Measurements from ENCODE around the gene CLDND2.

Gene CLDND2

DNA sequence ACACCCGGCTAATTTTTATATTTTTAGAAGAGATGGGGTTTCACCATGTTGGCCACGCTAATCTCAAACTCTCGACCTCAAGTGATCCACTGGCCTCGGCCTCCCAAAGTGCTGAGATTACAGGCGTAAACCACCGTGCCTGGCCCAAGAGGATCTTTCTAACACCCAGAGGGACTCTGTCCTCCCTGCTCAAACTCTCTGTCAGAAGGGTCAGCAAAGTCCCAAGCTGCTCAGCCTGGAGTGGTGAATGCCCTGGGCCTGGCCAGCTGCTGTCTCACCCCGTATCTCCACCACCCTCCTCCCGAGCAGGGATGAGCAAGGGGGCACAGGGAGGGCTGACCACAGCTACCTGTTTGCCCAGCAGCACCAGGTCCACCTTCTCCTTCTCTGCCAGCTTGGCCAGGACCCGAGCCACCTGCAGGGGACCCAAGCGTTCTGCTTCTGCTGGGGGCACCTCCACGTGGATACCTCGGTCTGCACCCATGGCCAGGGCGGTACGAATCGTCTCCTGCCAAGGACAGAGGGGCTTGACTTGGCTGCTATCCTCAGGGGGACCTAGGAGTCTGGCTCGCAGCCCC, 15.9 kb downstream of the CLDND2 start:
- no peaks in the 10 kb centered on the region for H3K9me3 ChIP-seq (ENCODE audit: control insufficient read depth, insufficient read depth, low read length)
- H3K27me3 ChIP-seq (ENCODE audit: control insufficient read depth, low read length): no peaks in the 10 kb centered on the region
- H3K27ac ChIP-seq (ENCODE audit: low read depth, low read length): no peak overlapping the region
- H4K20me1 ChIP-seq (ENCODE audit: control insufficient read depth, insufficient read depth, low read depth, low read length): no peaks in the 10 kb centered on the region
- H3K36me3 ChIP-seq (ENCODE audit: control insufficient read depth, low read length): peaks cover 5% of the 10 kb centered on the region; the same call in 1 of the 2 replicates
- no peak overlapping the region for H3K4me3 ChIP-seq (ENCODE audit: low read length)
- TF ChIP-seq EZH2phosphoT487 (IDR thresholded peaks at IDR 0.05; ENCODE audit: borderline replicate concordance, low read length): no peak
- TF ChIP-seq, protein P1, sequence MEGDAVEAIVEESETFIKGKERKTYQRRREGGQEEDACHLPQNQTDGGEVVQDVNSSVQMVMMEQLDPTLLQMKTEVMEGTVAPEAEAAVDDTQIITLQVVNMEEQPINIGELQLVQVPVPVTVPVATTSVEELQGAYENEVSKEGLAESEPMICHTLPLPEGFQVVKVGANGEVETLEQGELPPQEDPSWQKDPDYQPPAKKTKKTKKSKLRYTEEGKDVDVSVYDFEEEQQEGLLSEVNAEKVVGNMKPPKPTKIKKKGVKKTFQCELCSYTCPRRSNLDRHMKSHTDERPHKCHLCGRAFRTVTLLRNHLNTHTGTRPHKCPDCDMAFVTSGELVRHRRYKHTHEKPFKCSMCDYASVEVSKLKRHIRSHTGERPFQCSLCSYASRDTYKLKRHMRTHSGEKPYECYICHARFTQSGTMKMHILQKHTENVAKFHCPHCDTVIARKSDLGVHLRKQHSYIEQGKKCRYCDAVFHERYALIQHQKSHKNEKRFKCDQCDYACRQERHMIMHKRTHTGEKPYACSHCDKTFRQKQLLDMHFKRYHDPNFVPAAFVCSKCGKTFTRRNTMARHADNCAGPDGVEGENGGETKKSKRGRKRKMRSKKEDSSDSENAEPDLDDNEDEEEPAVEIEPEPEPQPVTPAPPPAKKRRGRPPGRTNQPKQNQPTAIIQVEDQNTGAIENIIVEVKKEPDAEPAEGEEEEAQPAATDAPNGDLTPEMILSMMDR (IDR thresholded peaks at IDR 0.05; ENCODE audit: low read depth, low read length, poor library complexity, severe bottlenecking): no peak
- no peaks in the 10 kb centered on the region for H3K9me2 ChIP-seq (replicated peaks; ENCODE audit: control insufficient read depth, low read length)
- no peaks in the 10 kb centered on the region for H3K4me1 ChIP-seq (ENCODE audit: control insufficient read depth, low read length)
- H3K4me2 ChIP-seq (ENCODE audit: low read length): no peak overlapping the region
- peaks cover 5% of the 10 kb centered on the region; the same call in 1 of the 2 replicates for H3F3A ChIP-seq (ENCODE audit: control insufficient read depth, insufficient read depth)
- H3K79me2 ChIP-seq (ENCODE audit: control insufficient read depth, low read length): no peaks in the 10 kb centered on the region

DNA sequence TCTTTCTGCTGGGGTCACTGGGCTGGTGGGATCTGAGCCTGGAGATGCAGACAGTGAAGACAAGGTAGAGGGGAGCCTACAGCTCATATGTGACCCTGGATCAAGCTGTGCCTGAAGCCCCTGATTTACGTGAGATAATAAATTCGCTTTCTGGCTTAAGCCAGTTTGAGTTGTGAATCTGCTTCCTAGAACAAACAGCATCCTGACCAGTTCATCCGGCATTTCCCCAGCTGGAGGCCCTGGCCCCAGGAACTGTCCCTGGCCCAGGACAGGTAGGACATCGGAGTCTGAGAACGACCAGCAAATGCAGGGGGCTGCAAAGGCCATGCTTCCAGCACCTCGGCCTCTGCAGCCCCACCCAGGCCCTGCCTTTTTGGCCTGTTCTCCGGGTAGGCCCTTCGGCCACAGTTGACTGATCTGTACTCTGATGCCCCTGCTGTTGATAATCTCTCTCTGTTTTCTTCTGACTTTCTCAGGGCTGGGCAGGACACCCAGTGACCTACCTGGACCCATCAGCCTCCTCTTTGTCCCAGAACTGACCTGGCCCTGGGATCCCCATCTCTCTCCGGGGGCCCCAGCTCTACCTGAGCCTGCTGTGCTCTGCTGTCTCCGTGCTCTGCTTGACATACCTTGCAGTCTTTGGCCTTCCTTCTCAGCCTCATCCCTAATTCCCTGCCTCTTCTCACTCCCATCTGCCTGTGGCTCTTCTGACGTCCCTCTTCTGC, 17.4 kb downstream of the CLDND2 start:
- no peak overlapping the region for H3K4me3 ChIP-seq (ENCODE audit: low read length)
- TF ChIP-seq EZH2phosphoT487 (IDR thresholded peaks at IDR 0.05; ENCODE audit: borderline replicate concordance, low read length): no peak
- TF ChIP-seq, protein P1 (IDR thresholded peaks at IDR 0.05; ENCODE audit: low read depth, low read length, poor library complexity, severe bottlenecking): no peak
- no peaks in the 10 kb centered on the region for H4K20me1 ChIP-seq (ENCODE audit: control insufficient read depth, insufficient read depth, low read depth, low read length)
- no peaks in the 10 kb centered on the region for H3K9me2 ChIP-seq (replicated peaks; ENCODE audit: control insufficient read depth, low read length)
- H3K36me3 ChIP-seq (ENCODE audit: control insufficient read depth, low read length): peaks cover 7% of the 10 kb centered on the region; the same call in 1 of the 2 replicates
- no peak overlapping the region for H3K27ac ChIP-seq (ENCODE audit: low read depth, low read length)
- H3K9me3 ChIP-seq (ENCODE audit: control insufficient read depth, insufficient read depth, low read length): no peaks in the 10 kb centered on the region
- H3K4me1 ChIP-seq (ENCODE audit: control insufficient read depth, low read length): no peaks in the 10 kb centered on the region
- H3F3A ChIP-seq (ENCODE audit: control insufficient read depth, insufficient read depth): peaks cover 5% of the 10 kb centered on the region; the same call in 1 of the 2 replicates
- no peak overlapping the region for H3K4me2 ChIP-seq (ENCODE audit: low read length)
- no peaks in the 10 kb centered on the region for H3K79me2 ChIP-seq (ENCODE audit: control insufficient read depth, low read length)
- no peaks in the 10 kb centered on the region for H3K27me3 ChIP-seq (ENCODE audit: control insufficient read depth, low read length)

DNA sequence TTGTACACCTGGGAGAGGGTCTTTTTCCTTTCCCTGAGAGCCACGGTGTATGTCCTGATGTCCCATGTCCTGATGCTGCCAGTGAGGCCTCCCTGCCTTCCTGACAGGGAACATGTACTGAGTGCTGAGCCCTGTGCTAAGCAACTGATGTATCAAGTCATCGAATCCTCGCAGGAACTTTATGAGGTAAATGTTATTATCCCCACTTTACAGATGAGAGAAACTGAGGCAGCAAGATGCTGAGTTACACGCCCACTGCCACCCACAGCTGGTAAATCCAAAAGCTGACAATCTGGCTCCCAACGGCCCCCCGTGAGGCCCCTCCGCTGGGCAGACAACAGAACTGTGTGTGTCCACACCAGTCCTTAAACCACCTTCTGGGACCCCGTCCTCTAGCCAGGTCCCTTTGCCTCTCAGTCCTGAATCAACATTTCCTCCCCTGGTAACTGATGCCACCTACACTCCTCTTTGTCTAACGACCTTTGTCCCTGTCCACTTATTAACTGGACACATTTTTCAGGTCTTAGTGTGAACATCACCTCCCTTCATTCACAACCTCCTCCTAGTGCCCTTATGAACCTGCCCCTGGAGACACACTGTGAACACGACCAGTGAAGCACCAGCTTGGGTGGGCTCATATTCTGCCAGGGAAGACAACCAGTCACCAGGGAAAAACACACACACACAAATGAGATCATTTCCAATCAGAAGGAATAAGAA, 21.4 kb downstream of the CLDND2 start:
- peaks cover 10% of the 10 kb centered on the region; the same call in 1 of the 2 replicates for H3F3A ChIP-seq (ENCODE audit: control insufficient read depth, insufficient read depth)
- no peak overlapping the region for H3K27ac ChIP-seq (ENCODE audit: low read depth, low read length)
- no peaks in the 10 kb centered on the region for H3K9me3 ChIP-seq (ENCODE audit: control insufficient read depth, insufficient read depth, low read length)
- H3K4me2 ChIP-seq (ENCODE audit: low read length): no peak overlapping the region
- TF ChIP-seq EZH2phosphoT487 (IDR thresholded peaks at IDR 0.05; ENCODE audit: borderline replicate concordance, low read length): no peak
- TF ChIP-seq, protein P1 (IDR thresholded peaks at IDR 0.05; ENCODE audit: low read depth, low read length, poor library complexity, severe bottlenecking): no peak
- no peak overlapping the region for H3K4me3 ChIP-seq (ENCODE audit: low read length)
- no peaks in the 10 kb centered on the region for H4K20me1 ChIP-seq (ENCODE audit: control insufficient read depth, insufficient read depth, low read depth, low read length)
- H3K9me2 ChIP-seq (replicated peaks; ENCODE audit: control insufficient read depth, low read length): no peaks in the 10 kb centered on the region
- no peaks in the 10 kb centered on the region for H3K27me3 ChIP-seq (ENCODE audit: control insufficient read depth, low read length)
- peaks cover 11% of the 10 kb centered on the region; the same call in 1 of the 2 replicates for H3K36me3 ChIP-seq (ENCODE audit: control insufficient read depth, low read length)
- 0 out of 2 replicates have a peak, but pooled peaks cover 5% of the 10 kb centered on the region for H3K4me1 ChIP-seq (ENCODE audit: control insufficient read depth, low read length)
- H3K79me2 ChIP-seq (ENCODE audit: control insufficient read depth, low read length): no peaks in the 10 kb centered on the region
